Fibroblast of skin of right biceps (primary cell): Measurements from ENCODE around the gene YES1.
A peak's percentile ranks its signal among the peaks of the same experiment; 100 is the strongest.
"Not testable (repeated sequence)": the region's sequence is repeated elsewhere in the genome, so short reads cannot be mapped to it uniquely, and the experiment has no call there.

Experiments used
- DNase-seq: peaks from one replicate; pipeline ENCODE4 v3.0.0-alpha.2; 2013

The YES1 gene

DNA sequence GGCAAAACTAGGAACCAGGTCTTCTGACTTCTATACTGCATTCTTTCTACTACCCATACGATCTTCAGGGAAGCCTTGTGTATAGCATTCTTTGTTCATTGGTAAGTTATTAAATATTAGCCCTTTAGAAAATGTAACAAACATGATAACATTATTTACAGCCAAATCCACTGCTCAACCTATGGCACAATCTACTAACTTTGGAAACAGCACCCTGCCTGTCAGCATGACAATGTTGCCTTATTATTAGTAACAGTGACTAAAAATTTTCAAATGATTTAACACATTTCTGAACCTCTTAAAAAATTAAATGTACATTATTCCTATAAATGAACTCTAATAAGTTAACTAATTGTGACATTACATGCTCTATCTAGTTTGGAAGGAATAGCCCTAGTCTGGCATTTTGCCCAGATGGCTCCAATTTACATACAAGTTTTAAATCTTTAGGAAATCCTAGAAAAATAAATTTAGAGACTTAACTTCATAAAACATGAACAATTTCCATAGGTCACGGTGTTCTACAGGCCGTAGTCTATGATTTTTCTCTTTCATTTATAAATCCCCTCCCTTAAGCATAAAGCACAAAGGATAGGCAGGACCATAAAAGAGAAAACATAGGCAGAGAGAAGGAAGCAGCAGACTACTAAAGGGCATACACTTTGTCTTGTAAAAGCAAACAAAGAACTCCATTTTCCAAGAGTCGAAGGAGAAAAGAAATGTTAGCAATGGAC is 33.7 kb downstream of the YES1 start:
- DNase-seq = no peak

GRCh38 chr18:777021-777420 is 35.0 kb downstream of the YES1 start:
- peak; percentile 38 for DNase-seq

- DNase-seq = not testable (repeated sequence)
Measured at GRCh38 chr18:776044-776443, 36.0 kb downstream of the YES1 start.

DNA sequence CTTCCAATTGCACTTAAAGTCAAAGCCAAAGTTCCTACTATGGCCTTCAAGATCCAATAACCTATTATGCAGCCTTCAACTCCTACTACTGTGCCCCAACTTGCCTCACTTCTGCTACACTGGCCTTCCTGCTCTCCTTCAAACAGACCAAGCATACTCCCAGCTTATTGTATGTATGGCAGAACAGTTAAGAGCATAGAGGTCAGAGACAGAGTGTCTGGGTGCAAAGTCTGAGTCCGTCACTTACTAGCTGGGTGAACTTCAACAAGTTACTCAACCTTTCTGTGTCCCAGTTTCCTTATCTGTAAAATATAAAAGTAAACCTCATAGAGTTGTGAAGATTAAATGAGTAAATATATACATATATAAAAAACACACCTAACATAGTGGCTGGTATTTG is 37.2 kb downstream of the YES1 start:
- DNase-seq = no peak

DNA sequence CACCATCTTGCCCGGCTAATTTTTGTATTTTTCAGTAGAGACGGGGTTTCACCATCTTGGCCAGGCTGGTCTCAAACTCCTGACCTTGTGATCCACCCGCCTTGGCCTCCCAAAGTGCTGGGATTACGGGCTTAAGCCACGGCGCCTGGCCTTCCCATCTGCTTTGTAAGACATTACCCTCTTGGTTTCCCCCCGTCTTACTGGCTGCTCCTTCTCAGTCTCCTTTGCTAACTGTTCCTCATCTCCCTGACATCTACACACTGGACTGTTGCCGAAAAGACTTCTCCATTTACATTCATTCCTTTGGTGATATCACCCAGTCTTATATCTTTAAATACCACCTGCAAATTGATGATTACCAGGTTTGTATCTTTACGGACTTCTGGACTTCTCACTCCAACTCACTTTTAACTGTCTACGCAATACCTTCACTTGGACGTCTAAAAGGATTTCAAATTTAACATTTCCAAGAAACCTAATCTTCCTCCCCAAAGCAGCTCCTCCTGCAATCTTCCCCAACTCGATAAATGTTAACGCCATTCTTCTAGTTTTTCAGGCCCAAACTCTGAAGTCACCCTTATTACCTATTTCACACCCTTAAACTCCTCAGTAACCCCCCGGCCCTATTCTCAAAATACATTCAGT is 37.9 kb downstream of the YES1 start:
- DNase-seq = no peak

DNA sequence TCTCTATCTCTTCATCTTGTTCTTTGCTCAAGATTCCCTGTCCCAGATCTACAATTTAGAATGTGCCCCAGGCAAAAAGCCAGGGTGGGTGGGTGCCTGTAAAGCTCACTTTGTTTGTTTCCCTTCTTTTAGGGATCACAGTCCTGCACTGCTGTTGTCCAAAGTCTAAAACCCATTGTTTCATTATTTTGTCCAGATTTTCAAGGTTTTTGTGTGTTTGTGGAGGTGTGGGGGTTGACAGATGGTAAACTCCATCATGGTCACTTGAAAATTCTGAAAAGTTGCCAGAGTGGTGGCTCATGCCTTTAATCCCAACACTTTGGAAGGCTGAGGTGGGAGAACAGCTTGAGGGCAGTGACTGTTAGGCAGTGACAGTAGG is 41.5 kb downstream of the YES1 start:
- DNase-seq = no peak

DNA sequence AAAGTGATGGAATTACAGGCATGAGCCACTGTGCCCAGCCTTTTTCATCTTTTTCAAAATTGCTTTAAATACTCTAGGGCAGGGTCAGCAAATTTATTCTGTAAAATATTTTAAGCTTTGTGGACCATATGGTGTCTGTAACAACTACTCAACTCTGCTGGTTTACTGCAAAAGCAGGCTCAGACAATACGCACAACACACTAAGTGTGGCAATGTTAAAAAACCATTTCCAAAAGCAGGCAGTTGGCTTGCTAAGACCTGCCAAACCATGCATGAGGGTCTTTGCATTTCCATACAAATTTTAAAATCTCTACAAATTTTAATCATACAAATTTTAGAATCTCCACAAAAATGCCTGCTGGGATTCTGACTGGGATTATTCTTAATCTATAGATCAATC is 44.1 kb downstream of the YES1 start:
- DNase-seq = no peak

GRCh38 chr18:767084-767882 is 44.8 kb downstream of the YES1 start:
- DNase-seq = no peak

DNA sequence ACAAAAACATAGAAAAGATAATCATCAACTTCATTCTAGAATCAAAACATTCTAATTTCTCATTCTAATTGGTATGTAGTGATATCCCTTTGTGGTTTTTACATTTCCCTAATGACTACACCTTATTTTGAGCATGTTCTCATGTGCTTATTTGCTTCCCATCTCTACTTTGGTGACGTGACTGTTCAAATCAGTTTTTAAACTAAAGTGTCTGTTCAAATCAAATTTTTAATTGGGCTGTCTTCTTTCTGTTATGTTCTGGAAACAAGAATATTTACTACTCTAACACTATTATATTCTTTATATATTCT is 45.5 kb downstream of the YES1 start:
- no peak for DNase-seq

DNA sequence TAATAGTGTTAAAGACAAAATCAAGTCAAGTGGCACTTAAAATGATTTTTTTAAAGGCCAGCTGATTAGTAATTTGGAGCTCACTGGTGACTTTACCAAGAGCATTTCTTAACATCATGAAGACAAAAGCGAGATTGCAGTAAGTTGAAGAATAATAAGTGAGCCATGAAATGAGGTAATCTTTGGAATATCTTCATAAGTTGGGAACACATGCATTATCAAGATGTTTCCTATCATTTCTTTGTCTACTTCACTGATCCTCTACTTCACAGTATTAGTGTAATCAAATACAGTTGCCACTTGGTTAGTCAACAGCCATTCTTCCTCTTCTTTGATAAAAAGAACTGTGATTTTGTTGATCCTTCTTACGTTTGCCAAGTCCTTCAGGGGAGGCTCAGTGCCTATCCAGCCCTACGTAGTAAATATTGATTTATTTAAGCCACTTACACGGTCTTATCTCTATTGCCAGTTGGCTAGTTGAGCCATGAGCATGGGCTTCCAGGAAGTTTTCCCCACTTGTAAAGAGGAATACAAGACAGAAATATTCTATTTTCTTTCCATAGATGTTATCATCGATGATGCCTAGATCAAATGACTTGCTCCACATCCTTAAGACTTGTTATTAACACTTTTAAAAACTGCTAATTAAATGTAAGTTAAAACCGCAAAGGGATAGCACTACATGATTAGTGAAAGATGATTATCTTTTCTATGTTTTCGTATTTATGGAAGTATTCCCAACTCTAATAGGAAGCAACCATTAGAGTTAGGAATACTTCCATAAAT is 46.1 kb downstream of the YES1 start:
- no peak for DNase-seq

DNA sequence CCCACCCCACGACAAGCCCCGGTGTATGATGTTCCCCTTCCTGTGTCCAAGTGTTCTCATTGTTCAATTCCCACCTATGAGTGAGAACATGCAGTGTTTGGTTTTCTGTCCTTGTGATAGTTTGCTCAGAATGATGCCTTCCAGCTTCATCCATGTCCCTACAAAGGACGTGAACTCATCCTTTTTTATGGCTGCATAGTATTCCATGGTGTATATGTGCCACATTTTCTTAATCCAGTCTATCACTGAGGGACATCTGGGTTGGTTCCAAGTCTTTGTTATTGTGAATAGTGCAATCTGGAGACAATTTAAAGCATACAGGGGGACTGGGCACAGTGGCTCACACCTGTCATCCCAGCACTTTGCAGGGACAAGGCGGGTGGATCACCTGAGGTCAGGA is 52.2 kb downstream of the YES1 start:
- not testable (repeated sequence) for DNase-seq

GRCh38 chr18:755506-755905 is 56.5 kb downstream of the YES1 start:
- no peak for DNase-seq

- DNase-seq = no peak
Measured at GRCh38 chr18:754656-755055, 57.4 kb downstream of the YES1 start.

DNA sequence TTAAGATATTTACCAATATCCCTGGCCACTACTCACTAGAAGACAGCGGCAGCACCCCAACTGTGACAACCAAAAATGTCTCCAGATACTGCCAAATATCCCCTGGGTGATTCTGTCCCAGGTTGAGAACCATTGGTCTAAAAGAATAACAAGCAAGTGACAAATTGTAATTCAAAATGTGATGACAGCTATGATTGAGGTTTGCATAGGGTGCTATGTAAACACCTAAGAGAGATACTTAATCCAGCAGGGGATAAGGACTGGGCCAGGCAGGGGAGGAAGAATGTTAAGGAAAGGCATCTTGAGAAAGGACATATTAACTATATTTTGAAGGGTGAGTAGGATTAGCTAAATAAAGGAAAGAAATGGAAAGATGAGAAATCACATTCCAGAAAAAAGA is 61.6 kb downstream of the YES1 start:
- DNase-seq = no peak

DNA sequence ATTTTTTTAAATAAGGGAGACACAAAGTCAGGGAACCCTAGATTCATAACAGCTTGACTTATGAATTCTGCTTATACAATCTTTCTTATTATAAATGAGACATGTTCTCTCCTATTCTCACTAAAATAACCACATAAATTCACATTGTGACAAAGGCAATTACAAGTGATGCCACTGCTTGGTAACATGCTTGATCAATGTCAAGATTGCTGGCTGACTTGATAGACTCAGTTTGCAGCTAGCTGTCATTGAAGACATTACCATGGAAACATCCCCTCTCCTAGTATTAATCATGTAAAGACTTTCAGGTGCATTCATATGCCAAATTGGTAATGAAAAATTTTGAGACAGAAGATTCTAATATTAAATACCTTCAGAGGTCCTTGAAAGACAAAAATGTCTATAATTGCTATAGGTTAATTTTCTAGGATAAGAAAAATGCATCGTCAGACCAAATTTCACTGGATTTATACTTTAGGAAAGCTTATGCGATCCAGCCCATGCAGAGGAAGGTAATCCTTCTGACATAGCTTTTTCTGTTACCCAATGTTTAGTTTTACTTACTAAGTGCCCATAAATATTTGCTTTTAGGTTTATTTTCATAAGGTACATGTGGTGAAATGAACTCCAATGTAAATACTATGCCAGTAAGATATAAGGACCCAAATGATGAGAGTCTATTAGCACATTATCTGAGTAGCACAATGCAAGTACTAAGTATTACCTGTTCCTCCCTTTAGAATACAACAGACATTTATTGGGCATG is 67.0 kb downstream of the YES1 start:
- no peak for DNase-seq

GRCh38 chr18:741931-742512 is 70.0 kb downstream of the YES1 start:
- DNase-seq = peak; percentile 45

DNA sequence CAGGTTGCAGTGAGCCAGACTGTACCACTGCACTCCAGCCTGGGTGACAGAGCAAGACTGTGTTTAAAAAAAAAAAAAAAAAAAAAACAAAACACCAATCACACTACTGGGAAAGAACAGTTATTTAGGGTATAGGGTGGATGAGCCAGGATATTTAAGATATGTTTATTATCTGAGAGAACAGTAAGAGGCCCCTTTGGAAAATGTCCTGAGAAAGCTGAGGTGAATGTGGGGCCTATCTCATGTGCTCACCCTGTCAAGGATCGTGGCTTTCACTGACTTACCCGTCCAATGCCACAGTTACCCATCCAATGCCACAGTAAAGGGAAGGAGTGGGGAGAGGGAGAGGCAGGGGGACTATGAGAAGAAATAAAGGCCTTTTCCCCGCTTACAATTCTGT is 79.7 kb downstream of the YES1 start:
- DNase-seq = no peak

DNA sequence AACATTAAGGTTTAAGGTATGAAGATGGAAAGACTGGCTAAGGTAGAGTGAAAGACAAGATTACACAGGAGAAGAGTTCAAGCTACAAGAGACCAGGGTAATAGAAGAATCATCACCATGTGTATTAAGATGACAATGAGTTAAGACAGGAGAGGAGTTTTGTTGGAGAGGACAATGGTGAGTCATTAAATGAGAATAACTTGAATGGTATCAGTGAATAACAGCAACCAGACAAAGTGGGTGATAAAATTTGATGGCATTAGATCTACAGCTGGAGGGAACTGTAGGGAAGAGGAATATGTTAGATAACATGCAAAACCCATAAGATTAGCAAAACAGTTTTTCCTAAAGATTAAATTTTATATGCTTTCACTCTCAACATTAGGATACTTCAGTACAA is 80.9 kb downstream of the YES1 start:
- no peak for DNase-seq

DNA sequence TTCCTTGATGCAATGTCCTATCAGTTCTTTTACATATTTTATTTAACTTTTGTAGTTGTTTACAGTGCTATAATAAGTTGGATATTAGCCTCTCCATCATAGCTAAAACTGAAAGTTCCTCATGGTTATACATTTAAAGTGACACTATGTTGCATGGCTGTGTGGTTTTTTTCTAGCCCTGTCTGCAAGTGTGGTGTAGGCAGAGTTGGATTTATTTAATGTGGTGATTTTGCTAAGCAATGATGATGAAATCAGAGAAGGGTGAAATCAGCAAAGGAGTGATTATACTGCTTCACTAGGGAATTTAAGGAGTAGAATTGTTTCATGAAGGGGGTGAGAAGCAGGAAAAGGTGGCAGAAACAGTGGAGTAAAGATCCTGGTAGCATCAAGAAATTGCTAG is 81.3 kb downstream of the YES1 start:
- no peak for DNase-seq

- not testable (repeated sequence) for DNase-seq
Measured at GRCh38 chr18:730120-730519, 81.9 kb downstream of the YES1 start.

GRCh38 chr18:725646-726045 is 86.4 kb downstream of the YES1 start:
- DNase-seq = no peak

- DNase-seq = no peak
Measured at GRCh38 chr18:723541-724080, 88.4 kb downstream of the YES1 start.
